Body of pancreas (tissue), 4 donors: ENCODE measurements around the gene RPS6KA1.

Experiments used
- CTCF ChIP-seq, 7 experiments: fragments of 450-650 bp in 4 of 7; fragments of 200-600 bp in 3 of 7; sonication (generic) in 3 of 7; IDR thresholded peaks; one replicate each; pipeline ENCODE4 v1.5.1; 2016 to 2019; ENCODE audit warnings: antibody characterized with exemption in 7 of 7
- POLR2A ChIP-seq, 3 donors: fragments of 450-650 bp; IDR thresholded peaks; one replicate each; pipeline ENCODE4 v1.6.1; 2016; ENCODE audit warnings: antibody characterized with exemption in 3 of 3, mild to moderate bottlenecking in 2 of 3

- TF ChIP-seq CTCF (IDR thresholded peaks at IDR 0.05) (no peak), POLR2A (IDR thresholded peaks at IDR 0.05) (no peak)
Observed at GRCh38 chr1:26517766-26518049, 11.9 kb upstream of the RPS6KA1 start.
